ENCODE data around the gene FXYD5. TPM values are rescaled to one million over a fixed set of nuclear protein-coding genes. Genes with fewer than 3 reads are reported as not detected.

FXYD5 gene
- total RNA-seq, 2 donors from 2014 or later, result 11.5 to 17.1 TPM

GRCh38 chr19:35122687-35123551 lies 31.6 kb upstream of the FXYD5 start:
- Histone ChIP-seq H3K4me3 (no peak overlapping the region), H3K9me3 (no peaks in the 10 kb centered on the region), H3K36me3 (replicated peaks in 1 of 2; ENCODE audit: insufficient read depth in 1 of 2, low read depth in 2 of 2) (no peaks in the 10 kb centered on the region), H3K4me1 (peaks cover 20% of the 10 kb centered on the region), H3K27ac (no peak overlapping the region), H3K27me3 (no peaks in the 10 kb centered on the region)
- intact Hi-C loops (cut with DNase I), result no loop called here
- no peak for ATAC-seq
- 81 to 84% methylated on average over 7 to 19 of the region's 19 CpGs for WGBS, 2 donors
- DNase-seq, result no peak
- no peak for TF ChIP-seq POLR2A (IDR thresholded peaks at IDR 0.05)
- no peak for TF ChIP-seq CTCF (IDR thresholded peaks at IDR 0.05)

- no peaks in the 10 kb centered on the region for H3K9me3 ChIP-seq
- no peaks in the 10 kb centered on the region for H3K36me3 ChIP-seq (replicated peaks in 1 of 2; ENCODE audit: insufficient read depth in 1 of 2, low read depth in 2 of 2)
- TF ChIP-seq CTCF (IDR thresholded peaks at IDR 0.05) (no peak), POLR2A (IDR thresholded peaks at IDR 0.05) (no peak)
- no peak overlapping the region for H3K4me3 ChIP-seq
- intact Hi-C loops (cut with DNase I), result no loop called here
- no peaks in the 10 kb centered on the region for H3K27me3 ChIP-seq
- ATAC-seq (no peak), DNase-seq (peak; percentile 35 to 81 (median 48))
- 76 to 88% methylated on average over 4 to 5 of the region's 5 CpGs for WGBS, 2 donors
- peak overlapping the region in 1 of 4 donors; percentile 65 for H3K27ac ChIP-seq
- peaks cover 20% of the 10 kb centered on the region for H3K4me1 ChIP-seq
These were observed 31.0 kb upstream of the FXYD5 start for GRCh38 chr19:35123573-35123972.

- H3K27ac ChIP-seq, result peak overlapping the region; percentile 60 to 66 (median 65)
- intact Hi-C loops (cut with DNase I), result no loop called here
- peak; percentile 91 to 98 (median 94) for DNase-seq
- ATAC-seq, result peak; percentile 95
- no peak overlapping the region for H3K4me3 ChIP-seq
- peaks cover 20% of the 10 kb centered on the region for H3K4me1 ChIP-seq
- H3K9me3 ChIP-seq, result no peaks in the 10 kb centered on the region
- no peaks in the 10 kb centered on the region for H3K36me3 ChIP-seq (replicated peaks in 1 of 2; ENCODE audit: insufficient read depth in 1 of 2, low read depth in 2 of 2)
- WGBS, 2 donors, result 7 to 27% methylated on average over 7 to 42 of the region's 42 CpGs
- TF ChIP-seq POLR2A (IDR thresholded peaks at IDR 0.05) (peak in 2 of 3 donors; percentile 71 to 78), CTCF (IDR thresholded peaks at IDR 0.05) (no peak)
- H3K27me3 ChIP-seq, result no peaks in the 10 kb centered on the region
These were observed 30.2 kb upstream of the FXYD5 start for GRCh38 chr19:35124098-35125060.

- DNase-seq (no peak), ATAC-seq (no peak)
- H3K27me3 ChIP-seq, result no peaks in the 10 kb centered on the region
- H3K4me1 ChIP-seq, result peaks cover 20% of the 10 kb centered on the region
- no peak overlapping the region for H3K4me3 ChIP-seq
- H3K36me3 ChIP-seq (replicated peaks in 1 of 2; ENCODE audit: insufficient read depth in 1 of 2, low read depth in 2 of 2), result no peaks in the 10 kb centered on the region
- intact Hi-C loops (cut with DNase I), result no loop called here
- TF ChIP-seq POLR2A (IDR thresholded peaks at IDR 0.05) (no peak), CTCF (IDR thresholded peaks at IDR 0.05) (no peak)
- WGBS, 2 donors, result 80 to 92% methylated on average over 13 to 18 of the region's 19 CpGs
- H3K9me3 ChIP-seq, result no peaks in the 10 kb centered on the region
- H3K27ac ChIP-seq, result no peak overlapping the region
These were observed 29.2 kb upstream of the FXYD5 start for GRCh38 chr19:35125270-35125717.

Data from body of pancreas (tissue), 4 donors.